K562 (cell line): ENCODE results near the gene SECISBP2. TPM values are rescaled to one million over a fixed set of nuclear protein-coding genes. Genes with fewer than 3 reads are reported as not detected.

Source experiments
- ATAC-seq: fragments of 200-7000 bp; cut with Tn5 transposase; 3 replicates; pipeline ENCODE4 v1.9.1; 2020; ENCODE audit warnings: moderate library complexity
- BruUV-seq: library from RNA; stranded (reverse); fragments of 400-500 nt; replicated peaks from 2 replicates; lab custom pipeline; 2021; lab: Mats Ljungman, UMichigan
- CTCF ChIA-PET: fragments of 300-600 bp; formaldehyde crosslinking; extraction: SDS; loops from one replicate; lab custom pipeline; 2021; ENCODE audit warnings: low intra/inter-chr PET ratio; lab: Yijun Ruan, JAX
- POLR2A ChIA-PET: fragments of 300-600, 350-650 bp; sonication (Branson Sonifier 250); formaldehyde crosslinking; extraction: SDS; loops from one replicate; lab custom pipeline; 2021; ENCODE audit warnings: antibody characterized with exemption, inconsistent platforms; lab: Yijun Ruan, JAX
- DNase-seq, 4 experiments: peaks; one replicate each; pipeline versions ENCODE4 v3.0.0 to v3.0.0-alpha.2; 2011 to 2018; ENCODE audit warnings: low spot score in 3 of 4, mixed read lengths in 3 of 4; ENCODE audit errors: extremely low read depth in 1 of 4
- FAIRE-seq: peaks from 2 replicates; lab custom pipeline; 2011; peaks lifted over from hg19 to GRCh38; lab: Jason Lieb, UNC
- H2AFZ ChIP-seq: 2 replicates; pipeline ENCODE4 v1.6.0; 2011; ENCODE audit warnings: low read depth, low read length, control low read depth, inconsistent platforms
- H3K27ac ChIP-seq: fragments of 200-600 bp; 3 replicates; pipeline ENCODE4 v1.8.0; 2011; ENCODE audit warnings: low read depth, mild to moderate bottlenecking, control low read depth, inconsistent platforms, low read length, moderate library complexity, mixed read lengths; ENCODE audit errors: extremely low read depth
- H3K27me3 ChIP-seq, 2 experiments: fragments of 300-600 bp in 1 of 2; 2 replicates in 1 of 2; 3 replicates in 1 of 2; pipeline versions ENCODE4 v1.6.0 to v1.8.0; 2011; ENCODE audit warnings: inconsistent platforms in 2 of 2, low read length in 2 of 2, mild to moderate bottlenecking in 1 of 2, mixed read lengths in 1 of 2, moderate library complexity in 1 of 2; ENCODE audit not compliant: control insufficient read depth in 2 of 2, insufficient read depth in 2 of 2
- H3K36me3 ChIP-seq: fragments of 300-600 bp; 3 replicates; pipeline ENCODE4 v1.8.0; 2011; ENCODE audit warnings: mild to moderate bottlenecking, low read length, inconsistent platforms; ENCODE audit not compliant: control insufficient read depth, insufficient read depth
- H3K4me1 ChIP-seq, 2 experiments: fragments of 200-600 bp in 1 of 2; replicated peaks in 1 of 2; 2 replicates in 1 of 2; 3 replicates in 1 of 2; pipeline versions ENCODE4 v1.5.1 to v1.8.0; 2011; ENCODE audit warnings: inconsistent platforms in 2 of 2, low read length in 2 of 2, mild to moderate bottlenecking in 1 of 2, mixed read lengths in 1 of 2, moderate library complexity in 1 of 2; ENCODE audit not compliant: control insufficient read depth in 2 of 2, insufficient read depth in 2 of 2
- H3K4me2 ChIP-seq: 2 replicates; pipeline ENCODE4 v1.6.1; 2011; ENCODE audit warnings: low read length, control low read depth, inconsistent platforms, mixed read lengths; ENCODE audit not compliant: insufficient read depth
- H3K4me3 ChIP-seq: fragments of 200-600 bp; sonication (generic), shearing (Covaris generic); 2 replicates; pipeline ENCODE4 v1.5.1; 2016; ENCODE audit warnings: control low read depth, inconsistent platforms
- H3K79me2 ChIP-seq: fragments of 200-600 bp; 3 replicates; pipeline ENCODE4 v1.8.0; 2011; ENCODE audit warnings: low read length, inconsistent platforms; ENCODE audit not compliant: control insufficient read depth, insufficient read depth
- H3K9ac ChIP-seq, 2 experiments: 2 replicates each; pipeline versions ENCODE4 v1.6.0 to v1.6.1; 2011; ENCODE audit warnings: low read depth in 2 of 2, low read length in 2 of 2, control low read depth in 1 of 2, inconsistent platforms in 1 of 2, mild to moderate bottlenecking in 1 of 2, mixed read lengths in 1 of 2; ENCODE audit not compliant: insufficient read depth in 1 of 2
- H3K9me1 ChIP-seq: one replicate; pipeline ENCODE4 v1.6.0; 2011; ENCODE audit warnings: inconsistent platforms, mild to moderate bottlenecking, low read length, moderate library complexity; ENCODE audit not compliant: control insufficient read depth, insufficient read depth
- H3K9me3 ChIP-seq: replicated peaks from 2 replicates; pipeline ENCODE4 v1.5.1; 2011; ENCODE audit warnings: low read depth, low read length, inconsistent platforms; ENCODE audit not compliant: control insufficient read depth, insufficient read depth
- H4K20me1 ChIP-seq: replicated peaks from 2 replicates; pipeline ENCODE4 v1.6.1; 2011; ENCODE audit warnings: low read length, inconsistent platforms, mixed read lengths; ENCODE audit not compliant: control insufficient read depth, insufficient read depth
- BACH1 ChIP-seq: fragments of 200-800 bp; sonication (Bioruptor generic); IDR thresholded peaks from 2 replicates; pipeline ENCODE4 v1.6.1; 2016; ENCODE audit warnings: missing genetic modification characterization, missing compliant biosample characterization
- BRCA1 ChIP-seq, 2 experiments: fragments of 450-650 bp in 1 of 2; sonication (generic) in 1 of 2; formaldehyde crosslinking in 1 of 2; IDR thresholded peaks; 2 replicates each; pipeline versions ENCODE4 v1.5.0 to v1.6.1; 2017 to 2020; ENCODE audit warnings: mild to moderate bottlenecking in 1 of 2, missing genetic modification reagents in 1 of 2
- ELF1 ChIP-seq: fragments of 200-800 bp; sonication (Bioruptor generic); IDR thresholded peaks from 2 replicates; pipeline ENCODE4 v1.6.1; 2016; ENCODE audit warnings: missing genetic modification characterization, missing compliant biosample characterization
- EWSR1 ChIP-seq: fragments of 450-650 bp; IDR thresholded peaks from 2 replicates; pipeline ENCODE4 v1.6.1; 2018; ENCODE audit warnings: borderline replicate concordance, mild to moderate bottlenecking, low read depth, moderate library complexity; ENCODE audit not compliant: partially characterized antibody
- HLTF ChIP-seq: fragments of 450-650 bp; IDR thresholded peaks from 2 replicates; pipeline ENCODE4 v1.6.1; 2016
- KLF1 ChIP-seq: fragments of 450-650 bp; IDR thresholded peaks from 2 replicates; pipeline ENCODE4 v1.6.1; 2016; ENCODE audit warnings: missing genetic modification characterization, missing compliant biosample characterization
- NFIX ChIP-seq: fragments of 250-450 bp; sonication (Bioruptor Pico); IDR thresholded peaks from 2 replicates; pipeline ENCODE4 v1.4.0; 2020; ENCODE audit warnings: low read depth, mild to moderate bottlenecking, moderate library complexity
- NR2C1 ChIP-seq, 2 experiments: fragments of 450-650 bp; IDR thresholded peaks; 2 replicates each; pipeline ENCODE4 v1.6.1; 2017; ENCODE audit warnings: mild to moderate bottlenecking in 2 of 2, antibody characterized with exemption in 1 of 2, inconsistent platforms in 1 of 2, missing compliant biosample characterization in 1 of 2, missing genetic modification characterization in 1 of 2
- NR2C2 ChIP-seq, 2 experiments: fragments of 200-800 bp in 1 of 2; sonication (Bioruptor generic) in 1 of 2; sonication (generic) in 1 of 2; formaldehyde crosslinking in 1 of 2; IDR thresholded peaks; 2 replicates each; pipeline versions ENCODE4 v1.6.1 to v1.8.0; 2016 to 2022; ENCODE audit warnings: mild to moderate bottlenecking in 1 of 2, missing compliant biosample characterization in 1 of 2, missing genetic modification characterization in 1 of 2, missing genetic modification reagents in 1 of 2
- SMARCA5 ChIP-seq: fragments of 450-650 bp; IDR thresholded peaks from 2 replicates; pipeline ENCODE4 v1.6.1; 2016
- ZC3H8 ChIP-seq: fragments of 450-650 bp; IDR thresholded peaks from 2 replicates; pipeline ENCODE4 v1.6.1; 2017
- whole genome bisulfite sequencing: fragments of 100-300 bp; shearing (Covaris generic); methylation state at CpG from one replicate; pipeline ENCODE4 v1.1.6; 2016; ENCODE audit warnings: low coverage, mixed read lengths; ENCODE audit not compliant: insufficient coverage; ENCODE audit errors: missing lambda C conversion rate; 5-methylcytosine and 5-hydroxymethylcytosine counted together
- in situ Hi-C: fragments of 300-500 bp; cut with MboI; formaldehyde crosslinking; loops from 4 replicates; pipeline ENCODE4 v1.15.0; 2018; ENCODE audit warnings: inconsistent platforms, mixed read lengths
- intact Hi-C: fragments of 100-400 bp; cut with micrococcal nuclease; formaldehyde crosslinking; loops from 2 replicates; pipeline ENCODE4 v1.14.2; 2022
- polyA plus RNA-seq, 8 experiments: library from polyadenylated mRNA; depleted of rRNA in 4 of 8; stranded (reverse) in 5 of 8; unstranded in 3 of 8; fragments of >200 nt; fragmentation: Nextera tagmentation in 2 of 8; fragmentation: Illumina TruSeq in 1 of 8; extraction: Ambion mirVana in 2 of 8; extraction: Trizol in 1 of 8; gene quantifications; 2 replicates each; pipeline versions ENCODE4 v1.2.1 to v1.2.3, GENCODE V29; 2011 to 2014; ENCODE audit warnings: inconsistent platforms in 1 of 8, missing spikeins in 1 of 8
- total RNA-seq, 7 experiments: library from RNA; depleted of rRNA in 6 of 7; stranded (reverse); fragments of >200 nt in 6 of 7; fragmentation: Illumina TruSeq in 2 of 7; extraction: Trizol in 2 of 7; gene quantifications; 2 replicates each; pipeline versions ENCODE4 v1.2.1 to v1.2.3, GENCODE V29; 2011 to 2021; ENCODE audit warnings: low replicate concordance in 1 of 7
- TF ChIP-seq, protein P1 (sequence below): fragments of 450-650 bp; conservative IDR thresholded peaks from 2 replicates; pipeline ENCODE4 v1.6.1; 2016; ENCODE audit warnings: missing genetic modification characterization, low read depth, mild to moderate bottlenecking, missing compliant biosample characterization, moderate library complexity
- TF ChIP-seq, protein P2 (sequence below): fragments of 250-450 bp; sonication (Bioruptor Pico); IDR thresholded peaks from 2 replicates; pipeline ENCODE4 v1.5.0; 2021; ENCODE audit warnings: mild to moderate bottlenecking, moderate library complexity
- TF ChIP-seq, protein P3 (sequence below): fragments of 250-450 bp; sonication (Bioruptor Pico); IDR thresholded peaks from 2 replicates; pipeline ENCODE4 v1.4.0; 2020; ENCODE audit warnings: mild to moderate bottlenecking, moderate library complexity, borderline replicate concordance

Gene SECISBP2
- total and polyA plus RNA-seq, 9 of the 15 experiments (the other 6 are each of a cell fraction or from before 2014, with no cell fraction given), result 3.2 to 41.6 (median 26.1) TPM

DNA sequence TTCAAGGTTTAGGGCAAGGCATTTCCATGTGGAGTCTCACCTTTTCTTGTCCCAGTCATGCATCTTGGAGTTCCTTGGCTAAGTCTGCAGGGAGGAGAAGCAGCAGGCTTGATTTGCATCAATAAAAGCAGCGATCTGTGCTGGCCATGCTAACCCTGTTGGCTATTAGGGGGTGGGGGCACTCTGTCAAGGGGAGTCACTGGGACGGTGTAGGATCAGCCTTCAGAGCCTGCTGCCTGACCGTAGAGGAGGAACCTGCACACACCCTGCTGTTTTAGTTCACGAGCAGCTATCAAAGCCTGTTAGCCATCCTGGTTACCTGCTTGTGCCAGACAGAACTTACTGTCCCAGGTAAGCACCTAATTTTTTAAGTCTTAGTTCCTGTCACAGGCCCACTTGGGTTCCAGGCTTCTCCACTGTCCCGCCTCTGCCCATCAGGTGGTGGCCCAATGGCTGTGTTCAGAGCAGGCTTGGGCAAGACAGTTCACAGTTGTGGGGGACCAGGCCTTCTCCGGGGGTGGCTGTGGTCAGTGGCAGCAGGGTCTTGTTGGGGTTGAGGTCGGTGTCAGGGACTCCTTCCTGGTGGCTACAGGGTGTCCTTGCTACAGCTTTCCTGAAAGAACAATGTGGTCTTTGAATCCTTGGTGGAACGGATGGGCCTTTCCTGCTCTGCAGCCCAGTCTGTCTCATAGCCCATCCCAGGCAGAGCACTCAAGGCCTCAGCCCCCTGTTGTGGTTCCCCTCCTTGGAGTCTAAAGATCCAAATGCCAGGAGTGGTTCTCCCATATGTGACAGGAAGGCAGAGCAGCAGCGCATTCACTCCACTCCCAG is 43.7 kb downstream of the SECISBP2 start:
- ChIA-PET CTCF (no interaction called here), POLR2A (no interaction called here)
- H3K4me3 ChIP-seq, result no peak overlapping the region
- H3K36me3 ChIP-seq, result peaks cover 45% of the 10 kb centered on the region; the same call in 2 of the 3 replicates
- intact Hi-C loops (no loop called here), in situ Hi-C loops (no loop called here)
- H3K9ac ChIP-seq, result no peak overlapping the region
- no peaks in the 10 kb centered on the region for H3K27me3 ChIP-seq
- H3K9me1 ChIP-seq, result no peaks in the 10 kb centered on the region
- H4K20me1 ChIP-seq, result no peaks in the 10 kb centered on the region
- H2AFZ ChIP-seq, result no peak overlapping the region
- no peaks in the 10 kb centered on the region; a peak in 1 of 5 replicates for H3K4me1 ChIP-seq
- BruUV-seq, result no TSS peak
- no peaks in the 10 kb centered on the region for H3K9me3 ChIP-seq
- no peaks in the 10 kb centered on the region for H3K79me2 ChIP-seq
- FAIRE-seq (no peak), DNase-seq (no peak), ATAC-seq (no peak)
- no peak overlapping the region for H3K27ac ChIP-seq
- 71% methylated on average over 9 of the region's 9 CpGs for WGBS
- no peak overlapping the region for H3K4me2 ChIP-seq
- no peak for TF ChIP-seq BACH1 (tag)
- TF ChIP-seq ZC3H8, result no peak
- no peak for TF ChIP-seq EWSR1
- no peak for TF ChIP-seq HLTF
- TF ChIP-seq BRCA1 (IDR thresholded peaks at IDR 0.05), result no peak
- no peak for TF ChIP-seq BRCA1 (CRISPR knock-in tag; IDR thresholded peaks at IDR 0.05)
- no peak for TF ChIP-seq ELF1 (tag)
- TF ChIP-seq, protein P1, sequence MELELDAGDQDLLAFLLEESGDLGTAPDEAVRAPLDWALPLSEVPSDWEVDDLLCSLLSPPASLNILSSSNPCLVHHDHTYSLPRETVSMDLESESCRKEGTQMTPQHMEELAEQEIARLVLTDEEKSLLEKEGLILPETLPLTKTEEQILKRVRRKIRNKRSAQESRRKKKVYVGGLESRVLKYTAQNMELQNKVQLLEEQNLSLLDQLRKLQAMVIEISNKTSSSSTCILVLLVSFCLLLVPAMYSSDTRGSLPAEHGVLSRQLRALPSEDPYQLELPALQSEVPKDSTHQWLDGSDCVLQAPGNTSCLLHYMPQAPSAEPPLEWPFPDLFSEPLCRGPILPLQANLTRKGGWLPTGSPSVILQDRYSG (tag), result no peak
- TF ChIP-seq, protein P2, sequence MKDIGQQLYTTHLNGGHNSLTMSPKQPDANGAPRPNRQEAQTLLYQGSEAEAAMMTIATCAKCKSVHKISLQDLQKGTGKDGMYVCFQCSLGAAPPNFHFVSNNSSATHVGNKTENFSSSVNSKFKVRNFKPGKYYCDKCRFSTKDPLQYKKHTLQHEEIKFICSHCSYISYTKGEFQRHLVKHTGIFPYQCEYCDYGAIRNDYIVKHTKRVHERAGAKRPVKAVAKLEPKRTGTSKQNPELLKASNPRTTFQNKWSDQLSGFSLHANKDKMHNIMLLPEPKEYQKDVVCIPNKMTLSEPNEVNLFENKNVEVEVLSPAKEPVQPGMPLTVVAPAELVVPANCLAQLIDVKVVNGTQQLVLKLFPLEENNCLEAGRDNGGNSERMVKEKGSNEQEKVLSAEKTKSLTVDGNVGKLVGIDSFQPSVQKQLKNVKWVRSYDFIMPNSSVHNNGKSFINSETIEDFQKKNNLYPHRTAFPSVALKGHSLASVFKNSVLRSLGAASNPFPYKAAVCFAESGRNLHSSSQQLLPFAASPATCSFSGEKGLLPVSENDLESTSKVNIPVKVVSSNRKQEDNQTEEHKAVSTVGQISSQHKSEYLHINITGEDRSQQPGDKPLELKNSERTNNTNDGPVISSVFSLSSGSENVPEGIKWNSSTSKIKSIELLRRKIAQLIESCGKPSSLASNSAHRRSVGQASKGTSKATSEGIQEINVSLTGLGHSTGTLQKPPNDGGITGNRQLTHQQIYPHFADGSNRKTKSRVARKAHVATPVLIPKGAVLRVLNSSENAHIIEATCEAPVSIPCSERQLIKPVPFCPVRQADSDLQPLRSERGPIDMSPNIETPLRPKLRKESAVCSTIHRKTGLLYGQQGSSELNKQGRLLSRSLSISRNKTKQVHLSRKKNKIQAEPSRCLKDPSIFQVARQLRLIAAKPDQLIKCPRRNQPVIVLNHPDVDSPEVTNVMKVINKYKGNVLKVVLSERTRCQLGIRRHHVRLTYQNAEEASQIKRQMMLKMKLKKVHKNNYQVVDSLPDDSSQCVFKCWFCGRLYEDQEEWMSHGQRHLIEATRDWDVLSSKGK (CRISPR knock-in tag), result no peak
- TF ChIP-seq SMARCA5, result no peak
- no peak for TF ChIP-seq KLF1 (tag)
- TF ChIP-seq NR2C1 (IDR thresholded peaks at IDR 0.05), result no peak
- no peak for TF ChIP-seq NR2C1 (tag; IDR thresholded peaks at IDR 0.05)
- TF ChIP-seq NFIX, result no peak
- TF ChIP-seq NR2C2 (CRISPR knock-in tag; IDR thresholded peaks at IDR 0.05), result no peak
- no peak for TF ChIP-seq NR2C2 (tag; IDR thresholded peaks at IDR 0.05)
- TF ChIP-seq, protein P3, sequence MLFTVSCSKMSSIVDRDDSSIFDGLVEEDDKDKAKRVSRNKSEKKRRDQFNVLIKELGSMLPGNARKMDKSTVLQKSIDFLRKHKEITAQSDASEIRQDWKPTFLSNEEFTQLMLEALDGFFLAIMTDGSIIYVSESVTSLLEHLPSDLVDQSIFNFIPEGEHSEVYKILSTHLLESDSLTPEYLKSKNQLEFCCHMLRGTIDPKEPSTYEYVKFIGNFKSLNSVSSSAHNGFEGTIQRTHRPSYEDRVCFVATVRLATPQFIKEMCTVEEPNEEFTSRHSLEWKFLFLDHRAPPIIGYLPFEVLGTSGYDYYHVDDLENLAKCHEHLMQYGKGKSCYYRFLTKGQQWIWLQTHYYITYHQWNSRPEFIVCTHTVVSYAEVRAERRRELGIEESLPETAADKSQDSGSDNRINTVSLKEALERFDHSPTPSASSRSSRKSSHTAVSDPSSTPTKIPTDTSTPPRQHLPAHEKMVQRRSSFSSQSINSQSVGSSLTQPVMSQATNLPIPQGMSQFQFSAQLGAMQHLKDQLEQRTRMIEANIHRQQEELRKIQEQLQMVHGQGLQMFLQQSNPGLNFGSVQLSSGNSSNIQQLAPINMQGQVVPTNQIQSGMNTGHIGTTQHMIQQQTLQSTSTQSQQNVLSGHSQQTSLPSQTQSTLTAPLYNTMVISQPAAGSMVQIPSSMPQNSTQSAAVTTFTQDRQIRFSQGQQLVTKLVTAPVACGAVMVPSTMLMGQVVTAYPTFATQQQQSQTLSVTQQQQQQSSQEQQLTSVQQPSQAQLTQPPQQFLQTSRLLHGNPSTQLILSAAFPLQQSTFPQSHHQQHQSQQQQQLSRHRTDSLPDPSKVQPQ (CRISPR knock-in tag), result no peak
